COLO668 (cell line): Measurements from ENCODE around the gene CAB39.
"Not testable (repeated sequence)": the region's sequence is repeated elsewhere in the genome, so short reads cannot be mapped to it uniquely, and the experiment has no call there.

ENCODE experiments used
- DNase-seq: peaks from one replicate; lab custom pipeline; 2025; ENCODE audit not compliant: unreplicated experiment; lab: John Stamatoyannopoulos, UW

The CAB39 gene

GRCh38 chr2:230713331-230714135 is 891 bp downstream of the CAB39 start:
- peak; percentile 53 for DNase-seq

DNA sequence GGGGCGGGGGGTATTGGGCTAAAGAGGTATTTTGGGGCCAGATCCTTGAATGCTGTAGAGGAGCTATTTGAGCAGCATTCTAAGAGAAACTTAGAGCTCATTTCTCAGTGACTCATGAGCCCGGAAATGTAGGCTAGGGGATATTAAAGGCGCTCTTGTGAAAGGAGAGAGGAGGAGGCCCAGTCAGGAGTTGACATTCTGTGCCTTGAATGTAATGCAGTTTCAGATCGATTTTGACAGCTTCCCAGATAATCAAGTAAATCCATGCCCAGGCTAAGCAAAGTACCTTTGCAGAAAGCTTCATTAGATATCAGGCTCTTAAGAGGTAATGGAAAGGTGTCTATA is 1.5 kb downstream of the CAB39 start:
- no peak for DNase-seq

- DNase-seq, result no peak
These were observed 2.6 kb downstream of the CAB39 start for GRCh38 chr2:230715201-230715600.

- no peak for DNase-seq
These were observed 3.9 kb downstream of the CAB39 start for GRCh38 chr2:230716588-230716987.

DNA sequence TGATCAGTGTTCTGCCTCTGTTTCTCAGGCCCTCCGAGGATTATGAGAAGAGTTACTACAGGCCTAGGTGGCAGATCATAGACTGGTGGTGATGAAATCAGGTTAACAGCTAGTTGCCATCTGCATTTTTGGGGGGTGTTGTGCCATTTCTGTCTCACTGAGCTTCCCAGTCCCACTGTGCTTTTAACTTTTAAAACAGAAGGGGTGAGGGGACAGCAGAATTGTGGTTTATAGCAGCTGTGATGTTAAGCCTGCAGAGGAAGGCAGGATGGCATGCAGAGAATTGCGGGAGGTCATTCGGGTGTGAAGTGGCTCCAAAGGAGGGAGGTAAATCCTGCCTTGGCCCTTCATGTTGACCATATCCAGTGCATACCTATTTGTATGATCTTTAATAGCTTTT is 5.0 kb downstream of the CAB39 start:
- no peak for DNase-seq

DNA sequence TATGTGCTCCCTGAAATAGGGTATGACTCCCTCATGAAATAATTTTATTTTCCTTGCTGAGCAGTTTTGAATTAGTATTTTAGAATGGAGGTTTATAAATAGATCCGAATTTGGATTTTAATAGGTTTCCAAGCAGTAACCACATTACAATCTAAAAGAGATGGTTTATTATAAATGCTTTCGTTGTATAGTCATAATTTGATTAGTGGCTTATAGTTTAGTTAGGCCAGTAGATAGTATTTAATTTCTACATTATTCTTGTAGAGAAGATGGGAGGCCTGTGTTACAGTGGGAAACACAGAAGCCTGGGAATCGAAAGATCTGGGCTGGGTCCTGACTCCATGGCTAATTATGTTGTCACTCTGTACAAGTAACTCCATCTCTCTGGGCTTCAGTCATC is 6.7 kb downstream of the CAB39 start:
- no peak for DNase-seq

DNA sequence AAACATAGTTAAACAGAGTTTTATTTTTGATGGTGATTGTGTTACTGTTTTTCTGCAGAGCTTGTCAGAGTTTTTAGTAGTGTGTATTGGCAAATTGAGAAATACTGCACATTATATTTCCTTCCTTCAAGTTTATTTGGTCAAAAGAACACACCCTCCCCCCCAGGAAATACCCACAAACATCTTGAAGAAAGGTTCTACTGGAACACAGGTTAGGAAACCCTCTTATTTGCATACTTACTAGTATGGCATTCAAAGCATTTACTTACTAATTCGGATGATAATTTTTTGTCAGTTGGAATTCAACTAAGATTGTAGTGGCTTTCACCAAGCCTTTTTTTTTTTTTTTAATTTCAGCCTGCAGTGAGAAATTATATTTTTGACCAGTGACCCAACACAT is 9.1 kb downstream of the CAB39 start:
- no peak for DNase-seq

DNA sequence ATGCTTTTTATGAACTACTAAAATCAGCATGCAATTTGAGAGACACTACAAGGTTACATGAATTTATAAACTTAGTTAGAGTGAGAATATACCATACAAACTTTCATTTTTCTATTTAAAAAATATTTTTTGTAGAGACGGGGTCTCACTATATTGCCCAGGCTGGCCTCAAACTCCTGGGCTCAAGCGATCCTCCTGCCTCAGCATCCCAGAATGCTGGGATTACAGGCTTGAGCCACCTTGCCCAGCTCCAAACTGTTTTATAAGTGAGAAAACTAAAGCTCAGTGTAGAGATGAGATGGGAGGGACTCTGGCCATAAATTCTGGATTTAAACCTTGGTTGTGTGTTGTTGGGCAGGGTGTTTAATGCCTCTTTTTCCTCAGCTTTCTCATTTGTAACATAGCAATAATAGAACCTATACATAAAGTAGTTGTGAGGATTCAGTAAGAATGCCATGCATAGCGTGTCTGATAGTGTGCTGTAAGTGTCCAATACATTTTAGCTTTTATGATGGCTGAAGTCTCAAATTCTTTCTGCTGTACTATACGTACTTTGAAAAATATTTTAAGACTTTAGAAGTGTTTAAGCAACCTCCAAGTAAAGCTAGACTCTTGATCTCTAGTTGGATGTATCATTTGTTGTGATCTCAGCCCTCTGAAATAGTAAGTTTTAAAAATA is 9.7 kb downstream of the CAB39 start:
- DNase-seq, result no peak

DNA sequence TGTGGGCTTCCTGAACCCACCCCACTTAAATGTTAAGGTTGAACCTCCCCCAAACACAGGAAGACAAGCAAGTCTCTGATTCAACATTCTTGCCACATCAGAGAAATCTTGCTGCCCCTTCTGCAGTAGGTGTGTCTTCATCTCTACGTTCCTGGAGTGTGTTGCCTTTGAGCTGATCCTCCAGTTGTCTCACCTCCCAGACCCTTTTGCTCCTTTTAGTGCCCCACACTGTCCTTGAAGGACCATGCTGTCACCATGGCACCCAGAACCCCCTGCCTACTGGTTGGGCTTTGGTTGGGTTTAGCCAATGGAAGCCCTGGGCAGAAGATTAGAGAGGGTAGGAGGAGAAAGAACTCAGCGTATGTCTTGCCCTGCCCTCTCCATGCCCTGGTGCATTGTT is 10.7 kb downstream of the CAB39 start:
- DNase-seq, result no peak

DNA sequence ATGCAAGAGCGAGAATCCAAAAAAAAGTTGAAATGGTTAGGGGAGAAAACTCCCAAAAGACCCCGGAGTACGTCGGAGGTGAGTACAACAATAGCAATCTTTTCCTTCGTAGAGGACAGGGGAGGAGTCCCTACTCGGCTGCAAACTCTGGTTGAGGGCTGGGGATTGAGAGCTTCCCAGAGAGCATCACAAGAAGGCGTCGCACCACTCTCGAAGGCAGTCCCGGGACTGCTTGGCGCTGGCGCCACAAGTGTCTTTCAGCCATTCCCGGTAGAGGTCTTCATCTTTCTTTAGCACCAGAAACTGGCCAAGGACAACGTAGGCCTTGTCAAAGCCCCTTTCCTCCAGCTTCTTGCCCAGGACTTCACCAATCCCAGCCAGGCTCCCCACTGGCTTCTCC is 12.3 kb downstream of the CAB39 start:
- not testable (repeated sequence) for DNase-seq

- no peak for DNase-seq
These were observed 18.9 kb downstream of the CAB39 start for GRCh38 chr2:230731512-230731911.

DNA sequence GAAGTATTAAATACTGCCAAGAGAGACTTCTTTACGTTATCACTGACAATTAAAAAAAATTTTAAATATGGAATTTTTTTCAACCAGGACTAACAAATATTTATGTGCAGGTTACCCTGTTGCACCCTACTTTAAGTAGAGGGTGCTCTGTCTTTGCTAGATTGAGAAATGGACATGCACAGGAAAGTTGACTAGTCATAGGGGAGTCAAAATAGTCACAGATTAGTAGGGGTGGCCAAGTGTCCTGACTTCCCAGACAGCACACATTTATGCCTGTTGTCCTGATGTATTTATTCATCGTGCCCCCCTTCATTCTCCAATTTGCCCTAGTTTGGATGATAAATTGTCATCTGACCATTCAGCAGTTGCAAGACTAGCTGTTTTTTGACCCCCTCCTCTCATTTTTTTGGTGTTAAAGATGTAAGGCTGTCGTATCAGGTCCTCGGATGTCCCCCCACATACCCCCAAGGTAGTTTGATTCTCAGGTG is 20.3 kb downstream of the CAB39 start:
- no peak for DNase-seq

- no peak for DNase-seq
These were observed 21.9 kb downstream of the CAB39 start for GRCh38 chr2:230734247-230735175.

GRCh38 chr2:230735884-230736283 is 23.2 kb downstream of the CAB39 start:
- DNase-seq, result no peak

DNA sequence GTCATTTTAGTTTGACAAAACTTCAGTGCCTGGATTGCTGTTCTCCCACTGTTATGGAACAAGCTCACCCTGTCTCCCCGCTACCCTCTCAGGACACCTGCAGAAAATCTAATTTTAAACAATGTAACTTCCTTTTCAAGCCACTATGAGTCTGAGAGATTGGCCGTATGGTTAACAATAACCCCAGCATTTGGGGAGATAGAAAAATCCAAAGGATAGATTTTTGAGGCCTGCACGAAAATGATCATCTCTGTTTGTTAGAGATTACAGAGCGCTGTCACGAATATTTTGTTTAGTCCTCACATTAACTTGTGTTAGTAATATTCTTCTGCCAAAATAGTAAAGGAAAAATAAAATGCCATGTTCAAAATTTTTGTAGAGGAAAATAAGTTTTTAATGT is 24.7 kb downstream of the CAB39 start:
- DNase-seq, result no peak

DNA sequence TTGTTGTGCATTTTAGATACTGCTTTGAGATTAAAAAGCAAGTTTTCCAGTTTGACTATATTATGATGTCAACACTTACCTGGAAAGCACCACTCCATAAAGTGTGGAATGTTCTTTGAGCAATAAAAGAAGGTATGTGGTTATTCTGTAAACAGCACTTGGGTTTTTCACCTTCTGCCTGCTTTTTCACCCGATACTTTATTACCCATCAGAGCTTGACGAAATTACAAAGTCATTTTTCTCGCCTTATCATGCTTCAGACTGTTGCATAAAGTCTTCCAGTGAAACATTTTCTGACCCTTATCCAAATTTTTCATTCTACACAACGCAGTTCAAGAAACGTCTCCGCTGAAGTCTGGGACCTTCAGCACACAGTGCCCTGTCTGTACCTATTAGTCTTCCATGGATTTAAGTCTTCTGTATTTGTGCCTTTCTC is 25.2 kb downstream of the CAB39 start:
- DNase-seq, result no peak

GRCh38 chr2:230738391-230738811 is 25.8 kb downstream of the CAB39 start:
- no peak for DNase-seq

- no peak for DNase-seq
These were observed 26.3 kb downstream of the CAB39 start for GRCh38 chr2:230738924-230739323.

- no peak for DNase-seq
These were observed 27.3 kb downstream of the CAB39 start for GRCh38 chr2:230739961-230740360.

GRCh38 chr2:230742781-230743180 is 30.1 kb downstream of the CAB39 start:
- DNase-seq, result no peak

DNA sequence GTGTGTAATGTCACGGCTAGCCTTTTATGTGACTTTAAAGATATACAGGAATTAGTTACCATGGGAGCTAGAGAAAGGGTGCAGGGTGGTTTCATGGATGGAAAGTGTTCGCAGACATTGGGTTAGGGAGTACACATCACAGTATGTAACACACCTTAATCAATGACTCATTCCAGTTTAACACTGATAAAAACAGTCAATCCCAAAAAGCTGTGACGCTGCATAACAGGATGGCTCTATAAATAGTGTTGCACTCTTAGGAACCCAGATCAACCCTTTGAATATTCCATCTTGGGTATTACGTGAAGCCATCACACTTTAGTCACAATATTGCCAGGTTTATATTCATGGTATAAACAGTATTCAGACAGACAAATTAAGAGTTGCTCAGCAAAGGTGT is 33.6 kb downstream of the CAB39 start:
- no peak for DNase-seq
